Activated T-helper 2 cell treated with anti-CD3 and anti-CD28 coated beads, Interferon-gamma antibody, Interleukin-2, Interleukin-4, amounts not matched to agents 10 μg/mL and 5 μg/mL and 100 μg/mL, durations not matched to agents 14 hours and 24 hours and 36 hours (primary cell): ENCODE measurements around the gene USP48. TPM values are rescaled to one million over a fixed set of nuclear protein-coding genes. Genes with fewer than 3 reads are reported as not detected.

Experiments used
- DNase-seq: peaks from one replicate; pipeline ENCODE4 v3.0.0; 2021; ENCODE audit warnings: low spot score
- H3K27ac Mint-ChIP-seq: one replicate; pipeline ENCODE4 v1.8.0; 2021; ENCODE audit warnings: mixed read lengths
- H3K27me3 Mint-ChIP-seq: one replicate; pipeline ENCODE4 v1.8.0; 2021; ENCODE audit warnings: low read depth, mixed read lengths
- H3K36me3 Mint-ChIP-seq: one replicate; pipeline ENCODE4 v1.8.0; 2021; ENCODE audit warnings: low read depth, mixed read lengths
- H3K4me1 Mint-ChIP-seq: one replicate; pipeline ENCODE4 v1.8.0; 2021; ENCODE audit warnings: low read depth, mixed read lengths
- H3K4me3 Mint-ChIP-seq: one replicate; pipeline ENCODE4 v1.8.0; 2021; ENCODE audit warnings: low read depth, mild to moderate bottlenecking, moderate library complexity, mixed read lengths
- H3K9me3 Mint-ChIP-seq: one replicate; pipeline ENCODE4 v1.8.0; 2021; ENCODE audit warnings: mixed read lengths
- intact Hi-C: fragments of 100-400 bp; cut with micrococcal nuclease; formaldehyde crosslinking; loops from one replicate; pipeline ENCODE4 v1.15.1; 2023
- total RNA-seq: library from RNA; stranded (reverse); gene quantifications from 2 replicates; pipeline ENCODE4 v1.2.3, GENCODE V29; 2022

The USP48 gene
- total RNA-seq, 1 donor from 2014 or later: 101 TPM

GRCh38 chr1:21663951-21664805 is 118.8 kb downstream of the USP48 start:
- peaks cover 31% of the 10 kb centered on the region for H3K27me3 Mint-ChIP-seq
- peaks cover 8% of the 10 kb centered on the region for H3K4me1 Mint-ChIP-seq
- DNase-seq: no peak
- H3K9me3 Mint-ChIP-seq: no peaks in the 10 kb centered on the region
- no peaks in the 10 kb centered on the region for H3K36me3 Mint-ChIP-seq
- intact Hi-C loops: no loop called here
- H3K27ac Mint-ChIP-seq: no peak overlapping the region
- no peak overlapping the region for H3K4me3 Mint-ChIP-seq

DNA sequence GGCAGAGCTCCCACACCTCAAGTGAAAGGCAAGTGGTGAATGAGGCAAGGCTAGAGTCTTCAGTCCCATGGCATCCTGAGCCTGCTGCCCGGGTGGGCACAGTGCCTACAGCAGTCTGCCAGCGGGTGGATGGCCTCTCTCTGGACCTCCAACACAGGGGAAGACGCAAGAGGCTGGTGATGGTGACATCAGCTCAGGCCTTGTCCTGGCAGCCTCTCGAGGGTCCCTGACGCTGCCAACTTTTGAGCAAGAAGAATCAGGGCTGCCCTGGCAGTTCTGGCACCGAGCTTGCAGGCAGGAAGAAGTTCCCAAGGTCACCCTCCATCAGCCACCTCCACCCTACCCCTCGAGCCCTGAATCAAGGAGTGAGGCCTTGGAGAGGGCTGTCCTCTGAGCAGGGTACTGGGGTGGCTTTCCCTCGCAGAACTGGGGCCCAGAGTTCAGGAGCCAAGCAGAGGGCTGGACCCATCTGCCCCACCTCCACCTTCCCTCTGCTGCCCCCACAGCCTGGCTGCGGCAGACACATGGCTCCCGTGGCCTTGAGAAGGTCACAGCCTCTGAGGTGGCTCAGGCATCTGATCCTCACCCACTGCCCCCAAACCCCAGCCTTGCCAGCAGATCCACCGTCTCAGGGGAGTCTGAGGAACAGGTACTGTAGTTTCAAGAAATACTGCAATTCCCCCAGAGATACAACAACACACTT is 119.5 kb downstream of the USP48 start:
- H3K36me3 Mint-ChIP-seq: no peaks in the 10 kb centered on the region
- H3K27ac Mint-ChIP-seq: no peak overlapping the region
- intact Hi-C loops: no loop called here
- peaks cover 8% of the 10 kb centered on the region for H3K4me1 Mint-ChIP-seq
- no peak overlapping the region for H3K4me3 Mint-ChIP-seq
- H3K27me3 Mint-ChIP-seq: peaks cover 31% of the 10 kb centered on the region
- no peak for DNase-seq
- H3K9me3 Mint-ChIP-seq: no peaks in the 10 kb centered on the region

GRCh38 chr1:21662426-21663247 is 120.3 kb downstream of the USP48 start:
- intact Hi-C loops: no loop called here
- H3K27ac Mint-ChIP-seq: no peak overlapping the region
- no peak for DNase-seq
- H3K36me3 Mint-ChIP-seq: no peaks in the 10 kb centered on the region
- peaks cover 8% of the 10 kb centered on the region for H3K4me1 Mint-ChIP-seq
- no peak overlapping the region for H3K4me3 Mint-ChIP-seq
- peaks cover 25% of the 10 kb centered on the region for H3K27me3 Mint-ChIP-seq
- no peaks in the 10 kb centered on the region for H3K9me3 Mint-ChIP-seq

GRCh38 chr1:21661886-21662285 is 121.1 kb downstream of the USP48 start:
- H3K27ac Mint-ChIP-seq: no peak overlapping the region
- intact Hi-C loops: no loop called here
- no peaks in the 10 kb centered on the region for H3K9me3 Mint-ChIP-seq
- H3K36me3 Mint-ChIP-seq: no peaks in the 10 kb centered on the region
- H3K4me3 Mint-ChIP-seq: no peak overlapping the region
- H3K4me1 Mint-ChIP-seq: peaks cover 8% of the 10 kb centered on the region
- DNase-seq: no peak
- peaks cover 23% of the 10 kb centered on the region for H3K27me3 Mint-ChIP-seq

- DNase-seq: no peak
- no peaks in the 10 kb centered on the region for H3K9me3 Mint-ChIP-seq
- H3K36me3 Mint-ChIP-seq: no peaks in the 10 kb centered on the region
- no peak overlapping the region for H3K27ac Mint-ChIP-seq
- peaks cover 8% of the 10 kb centered on the region for H3K4me1 Mint-ChIP-seq
- peaks cover 27% of the 10 kb centered on the region for H3K27me3 Mint-ChIP-seq
- no peak overlapping the region for H3K4me3 Mint-ChIP-seq
- intact Hi-C loops: loop anchor here (2.0 kb wide), 2 partner anchors 123 to 151 kb away; partner anchors contain the start of genes ALPL and USP48
Measured at GRCh38 chr1:21659924-21660326, 123.0 kb downstream of the USP48 start.

DNA sequence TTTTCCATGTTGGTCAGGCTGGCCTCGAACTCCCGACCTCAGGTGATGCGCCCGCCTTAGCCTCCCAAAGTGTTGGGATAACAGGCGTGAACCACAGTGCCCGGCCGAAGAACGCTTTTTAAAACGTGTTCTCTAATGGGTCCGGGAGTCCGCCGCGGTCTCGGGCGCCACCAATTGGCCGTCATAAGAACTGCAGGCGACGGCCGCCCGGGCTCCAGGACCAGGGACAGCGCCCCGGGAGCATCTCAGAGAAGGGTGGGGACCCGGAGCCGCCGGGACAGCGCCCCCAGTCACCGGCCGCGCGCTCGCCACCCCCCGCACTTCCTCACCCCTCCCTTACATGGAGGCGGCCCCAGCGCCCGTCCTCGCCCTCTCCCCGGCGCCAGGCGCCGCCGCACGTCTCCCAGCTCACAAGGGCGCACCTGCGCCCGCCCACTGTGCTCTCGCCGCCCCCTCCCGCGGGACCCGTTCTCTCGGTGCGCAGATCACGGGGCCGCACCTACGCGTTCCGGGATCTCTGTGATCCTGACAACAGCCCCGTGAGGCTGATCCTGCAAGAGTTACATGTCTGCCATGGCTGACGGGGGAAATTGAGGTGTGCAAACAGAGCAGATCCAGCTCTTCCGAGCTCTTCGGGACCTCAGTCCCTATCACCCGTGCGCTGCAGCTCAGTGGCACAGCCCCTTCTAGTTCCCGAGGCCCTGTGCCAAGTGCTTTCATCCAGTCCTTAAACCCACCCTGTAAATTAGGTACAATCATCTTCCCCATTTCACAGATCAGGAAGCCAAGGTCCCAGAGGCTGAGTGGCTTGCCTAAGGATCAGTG is 123.6 kb downstream of the USP48 start:
- Mint-ChIP-seq H3K4me1 (peaks cover 6% of the 10 kb centered on the region), H3K4me3 (peak overlapping the region; percentile 56), H3K36me3 (no peaks in the 10 kb centered on the region), H3K27ac (no peak overlapping the region), H3K27me3 (peaks cover 29% of the 10 kb centered on the region), H3K9me3 (no peaks in the 10 kb centered on the region)
- DNase-seq: peak; percentile 80
- intact Hi-C loops: loop anchor here (2.0 kb wide), 2 partner anchors 123 to 151 kb away; partner anchors contain the start of genes ALPL and USP48

DNA sequence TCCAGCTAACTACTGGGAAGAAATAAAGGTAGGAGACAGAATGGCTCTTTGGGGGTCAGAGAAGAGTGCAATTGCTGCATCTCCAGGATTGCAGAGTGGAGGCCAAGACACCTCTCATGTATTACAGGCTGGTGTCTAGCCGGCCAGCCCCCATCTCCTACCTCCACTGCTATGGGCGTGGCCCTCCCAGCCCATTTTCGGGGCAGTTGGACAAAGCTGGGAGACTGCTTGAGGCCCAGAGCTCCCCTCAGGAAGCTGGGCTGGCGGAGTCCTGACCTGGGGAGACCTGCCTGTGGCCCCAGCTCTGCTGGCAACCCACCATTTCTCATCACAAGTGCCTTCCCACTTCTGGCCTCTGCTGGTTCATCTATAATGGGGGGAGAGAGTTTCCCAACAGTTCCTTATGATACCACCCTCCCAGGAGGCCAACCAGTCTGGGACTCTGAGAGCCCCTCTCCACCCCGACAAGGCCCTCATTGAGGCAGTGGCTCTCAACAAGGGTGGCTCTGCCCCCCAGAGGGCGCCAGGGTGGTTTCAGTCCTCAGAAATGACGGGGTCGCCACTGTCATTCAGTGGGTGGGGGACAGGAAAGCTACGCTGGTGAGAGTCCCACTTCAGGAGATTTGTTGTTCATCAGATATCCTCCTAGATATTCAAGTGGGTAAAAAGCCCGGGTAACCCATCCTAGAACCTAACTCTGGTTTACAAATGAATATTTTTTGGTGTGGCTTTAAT is 125.3 kb downstream of the USP48 start:
- Mint-ChIP-seq H3K4me1 (peaks cover 6% of the 10 kb centered on the region), H3K27ac (no peak overlapping the region), H3K9me3 (no peaks in the 10 kb centered on the region), H3K36me3 (no peaks in the 10 kb centered on the region), H3K27me3 (peaks cover 30% of the 10 kb centered on the region), H3K4me3 (no peak overlapping the region)
- intact Hi-C loops: loop anchor here (2.0 kb wide), 2 partner anchors 125 to 149 kb away; partner anchors contain the start of genes ALPL and USP48
- no peak for DNase-seq

- Mint-ChIP-seq H3K4me1 (peaks cover 17% of the 10 kb centered on the region), H3K27me3 (peaks cover 39% of the 10 kb centered on the region), H3K9me3 (no peaks in the 10 kb centered on the region), H3K4me3 (no peak overlapping the region), H3K27ac (no peak overlapping the region), H3K36me3 (no peaks in the 10 kb centered on the region)
- intact Hi-C loops: no loop called here
- no peak for DNase-seq
Measured at GRCh38 chr1:21655748-21656147, 127.2 kb downstream of the USP48 start.

DNA sequence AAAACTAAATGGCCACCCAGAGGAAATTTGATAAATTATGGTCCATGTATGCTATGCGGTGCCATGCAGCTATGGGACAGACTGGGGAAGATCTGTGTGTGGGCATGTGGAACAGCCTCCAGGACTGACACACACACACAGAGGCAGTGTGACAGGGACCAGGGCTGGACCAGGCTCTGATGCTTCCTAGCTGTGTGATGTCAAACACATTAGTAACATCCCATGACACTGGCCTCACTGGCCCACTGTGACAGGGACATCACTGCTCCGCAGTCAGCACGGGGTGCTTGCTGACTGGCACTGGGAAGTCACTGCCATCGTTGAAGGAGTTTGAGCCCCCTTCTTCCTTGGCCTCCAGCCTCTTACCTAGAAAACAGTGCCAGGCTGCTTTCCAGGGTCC is 127.7 kb downstream of the USP48 start:
- intact Hi-C loops: no loop called here
- Mint-ChIP-seq H3K4me3 (no peak overlapping the region), H3K27me3 (peaks cover 35% of the 10 kb centered on the region), H3K27ac (no peak overlapping the region), H3K9me3 (no peaks in the 10 kb centered on the region), H3K36me3 (no peaks in the 10 kb centered on the region), H3K4me1 (peaks cover 18% of the 10 kb centered on the region)
- DNase-seq: no peak

GRCh38 chr1:21654209-21654608 is 128.7 kb downstream of the USP48 start:
- Mint-ChIP-seq H3K36me3 (no peaks in the 10 kb centered on the region), H3K27ac (no peak overlapping the region), H3K4me1 (peaks cover 12% of the 10 kb centered on the region), H3K9me3 (no peaks in the 10 kb centered on the region), H3K4me3 (no peak overlapping the region), H3K27me3 (peaks cover 32% of the 10 kb centered on the region)
- DNase-seq: no peak
- intact Hi-C loops: loop anchor here (5.0 kb wide), 1 partner anchor 308 kb away; no protein-coding TSS in a partner anchor

DNA sequence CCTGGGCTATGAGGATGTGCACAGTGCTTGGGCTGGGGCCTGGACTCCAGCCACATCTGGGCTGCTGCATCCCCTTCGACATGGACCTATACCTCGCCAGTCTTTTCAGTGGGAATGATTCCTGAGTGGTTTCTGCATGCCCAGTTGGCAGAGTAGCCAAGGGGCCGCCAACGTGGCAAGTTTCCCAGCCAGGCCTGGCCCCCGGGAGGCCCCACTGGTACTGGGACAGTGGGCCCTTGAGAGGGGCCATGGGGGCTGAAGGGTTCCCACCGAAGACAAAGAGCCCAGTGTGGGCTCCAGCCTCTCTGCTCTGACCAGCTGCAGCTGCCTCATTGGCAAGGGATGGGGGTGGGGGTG is 129.2 kb downstream of the USP48 start:
- H3K27me3 Mint-ChIP-seq: peaks cover 32% of the 10 kb centered on the region
- no peaks in the 10 kb centered on the region for H3K9me3 Mint-ChIP-seq
- intact Hi-C loops: loop anchor here (5.0 kb wide), 1 partner anchor 309 kb away; no protein-coding TSS in a partner anchor
- no peak overlapping the region for H3K4me3 Mint-ChIP-seq
- peaks cover 12% of the 10 kb centered on the region for H3K4me1 Mint-ChIP-seq
- DNase-seq: no peak
- H3K27ac Mint-ChIP-seq: no peak overlapping the region
- H3K36me3 Mint-ChIP-seq: no peaks in the 10 kb centered on the region
